GM12878 (cell line): Measurements from ENCODE around the gene PROSER3. TPM values are rescaled to one million over a fixed set of nuclear protein-coding genes. Genes with fewer than 3 reads are reported as not detected.

Experiments used
- ATAC-seq: fragments of 200-7000 bp; cut with Tn5 transposase; 3 replicates; pipeline ENCODE4 v1.9.1; 2020; ENCODE audit warnings: mild to moderate bottlenecking, moderate library complexity
- BruUV-seq: library from RNA; stranded (reverse); fragments of 400-500 nt; replicated peaks from 2 replicates; lab custom pipeline; 2021; lab: Mats Ljungman, UMichigan
- CTCF ChIA-PET: fragments of 300-600 bp; sonication (Branson Sonifier 250); formaldehyde crosslinking; extraction: SDS; loops from one replicate; lab custom pipeline; 2021; ENCODE audit warnings: inconsistent platforms; lab: Yijun Ruan, JAX
- POLR2A ChIA-PET: fragments of 350-600 bp; formaldehyde crosslinking; extraction: SDS; loops from one replicate; lab custom pipeline; 2021; ENCODE audit warnings: inconsistent platforms; lab: Charles Lee
- RAD21 ChIA-PET: fragments of 300-600 bp; sonication (Branson Sonifier 250); formaldehyde crosslinking; loops from one replicate; lab custom pipeline; 2023; ENCODE audit warnings: antibody characterized with exemption; ENCODE audit not compliant: unreplicated experiment; lab: Charles Lee
- SMC1A ChIA-PET: fragments of 300-600 bp; sonication (Branson Sonifier 250); formaldehyde crosslinking; loops from one replicate; lab custom pipeline; 2023; ENCODE audit not compliant: unreplicated experiment, uncharacterized antibody; lab: Charles Lee
- DNase-seq: peaks from one replicate; pipeline ENCODE4 v3.0.0-alpha.2; 2011; ENCODE audit warnings: low read depth, low spot score
- FAIRE-seq: peaks from 3 replicates; lab custom pipeline; 2011; peaks lifted over from hg19 to GRCh38; lab: Jason Lieb, UNC
- H2AFZ ChIP-seq: 2 replicates; pipeline ENCODE4 v1.6.0; 2011; ENCODE audit warnings: low read depth, low read length, control low read depth; ENCODE audit not compliant: control insufficient read depth
- H3K27ac ChIP-seq: 2 replicates; pipeline ENCODE4 v1.5.1; 2011; ENCODE audit warnings: control low read depth; ENCODE audit not compliant: control insufficient read depth, insufficient read depth
- H3K27me3 ChIP-seq, 2 experiments: replicated peaks in 1 of 2; 2 replicates each; pipeline versions ENCODE4 v1.6.0 to v1.6.1; 2011; ENCODE audit warnings: low read length in 1 of 2; ENCODE audit not compliant: control insufficient read depth in 2 of 2, insufficient read depth in 2 of 2
- H3K36me3 ChIP-seq, 2 experiments: 2 replicates each; pipeline ENCODE4 v1.5.1; 2011; ENCODE audit warnings: low read length in 1 of 2; ENCODE audit not compliant: control insufficient read depth in 2 of 2, insufficient read depth in 2 of 2
- H3K4me1 ChIP-seq: 2 replicates; pipeline ENCODE4 v1.6.1; 2011; ENCODE audit warnings: mild to moderate bottlenecking, low read length, moderate library complexity, mixed read lengths; ENCODE audit not compliant: control insufficient read depth, insufficient read depth
- H3K4me2 ChIP-seq: 2 replicates; pipeline ENCODE4 v1.6.0; 2011; ENCODE audit warnings: control low read depth; ENCODE audit not compliant: control insufficient read depth, insufficient read depth
- H3K4me3 ChIP-seq: fragments of 200-600 bp; sonication (generic); 2 replicates; pipeline ENCODE4 v1.5.1; 2016
- H3K79me2 ChIP-seq: 2 replicates; pipeline ENCODE4 v1.6.0; 2011; ENCODE audit warnings: low read length; ENCODE audit not compliant: control insufficient read depth, insufficient read depth
- H3K9ac ChIP-seq: 2 replicates; pipeline ENCODE4 v1.8.0; 2011; ENCODE audit warnings: low read length, control low read depth, mixed read lengths; ENCODE audit not compliant: control insufficient read depth, insufficient read depth
- H3K9me3 ChIP-seq: replicated peaks from 3 replicates; pipeline ENCODE4 v1.5.1; 2011; ENCODE audit warnings: mild to moderate bottlenecking, low read length; ENCODE audit not compliant: control insufficient read depth, insufficient read depth
- H4K20me1 ChIP-seq: 2 replicates; pipeline ENCODE4 v1.6.0; 2011; ENCODE audit not compliant: control insufficient read depth, insufficient read depth
- BHLHE40 ChIP-seq, 2 experiments: fragments of 450-650 bp in 1 of 2; IDR thresholded peaks; 2 replicates each; pipeline ENCODE4 v1.6.1; 2011 to 2017; ENCODE audit warnings: low read depth in 2 of 2, borderline replicate concordance in 1 of 2, improper control_type of control experiment in 1 of 2, low read length in 1 of 2, mild to moderate bottlenecking in 1 of 2
- CREB1 ChIP-seq: IDR thresholded peaks from 2 replicates; pipeline ENCODE4 v1.6.1; 2012; ENCODE audit warnings: low read depth, mild to moderate bottlenecking, inconsistent platforms
- CREM ChIP-seq: IDR thresholded peaks from 2 replicates; pipeline ENCODE4 v1.6.1; 2014; ENCODE audit warnings: antibody characterized with exemption, low read depth
- EED ChIP-seq: sonication (generic); IDR thresholded peaks from 2 replicates; pipeline ENCODE4 v1.6.1; 2016; ENCODE audit warnings: antibody characterized with exemption, low read depth
- IKZF2 ChIP-seq, 2 experiments: fragments of 450-650 bp; IDR thresholded peaks; 2 replicates each; pipeline ENCODE4 v1.6.1; 2017; ENCODE audit warnings: mild to moderate bottlenecking in 2 of 2, moderate library complexity in 2 of 2
- KLF5 ChIP-seq: fragments of 450-650 bp; IDR thresholded peaks from 2 replicates; pipeline ENCODE4 v1.6.1; 2014; ENCODE audit warnings: mild to moderate bottlenecking; ENCODE audit not compliant: partially characterized antibody
- SPI1 ChIP-seq: IDR thresholded peaks from 2 replicates; pipeline ENCODE4 v1.6.1; 2011; ENCODE audit warnings: low read depth, mild to moderate bottlenecking, low read length, moderate library complexity, borderline replicate concordance; ENCODE audit not compliant: insufficient read depth
- WRNIP1 ChIP-seq: IDR thresholded peaks from 2 replicates; pipeline ENCODE4 v1.6.1; 2011; ENCODE audit warnings: low read depth, low read length, improper control_type of control experiment, borderline replicate concordance
- YY1 ChIP-seq: IDR thresholded peaks from 2 replicates; pipeline ENCODE4 v1.6.1; 2011; ENCODE audit warnings: low read depth, mild to moderate bottlenecking, low read length
- ZNF384 ChIP-seq: IDR thresholded peaks from 2 replicates; pipeline ENCODE4 v1.6.1; 2012; ENCODE audit warnings: low read depth, mild to moderate bottlenecking, low read length, improper control_type of control experiment, borderline replicate concordance
- ZZZ3 ChIP-seq: IDR thresholded peaks from 2 replicates; pipeline ENCODE4 v1.6.1; 2011; ENCODE audit warnings: low read depth; ENCODE audit not compliant: control insufficient read depth, insufficient read length
- WGBS: methylation state at CpG from one replicate; pipeline ENCODE4 v1.1.6; 2016; ENCODE audit warnings: low lambda C conversion rate; ENCODE audit not compliant: insufficient replicate concordance, insufficient coverage; ENCODE audit errors: missing lambda C conversion rate; 5-methylcytosine and 5-hydroxymethylcytosine counted together
- in situ Hi-C: fragments of 300-500 bp; cut with MboI; formaldehyde crosslinking; loops from 9 replicates; pipeline ENCODE4 v1.14.3; 2018; ENCODE audit warnings: mixed read lengths
- intact Hi-C: fragments of 100-400 bp; cut with micrococcal nuclease; formaldehyde crosslinking; loops from one replicate; pipeline ENCODE4 v1.14.2; 2022; ENCODE audit not compliant: unreplicated experiment
- polyA plus RNA-seq, 11 experiments: library from polyadenylated mRNA; depleted of rRNA in 4 of 11; unstranded in 6 of 11; stranded (reverse) in 5 of 11; fragments of >200 nt; fragmentation: Nextera tagmentation in 4 of 11; fragmentation: Illumina TruSeq in 1 of 11; extraction: Ambion mirVana in 4 of 11; extraction: Trizol in 1 of 11; gene quantifications; 1 replicate in 1 of 11; 2 replicates in 10 of 11; pipeline versions ENCODE4 v1.2.1 to v1.2.3, GENCODE V29; 2011 to 2016; ENCODE audit warnings: inconsistent platforms in 2 of 11, missing spikeins in 2 of 11, low read depth in 1 of 11
- total RNA-seq, 4 experiments: library from RNA; depleted of rRNA in 3 of 4; stranded (reverse); fragments of >200 nt in 3 of 4; fragmentation: Illumina TruSeq in 1 of 4; extraction: Trizol in 1 of 4; gene quantifications; 2 replicates each; pipeline versions ENCODE4 v1.2.1 to v1.2.3, GENCODE V29; 2013 to 2021
- TF ChIP-seq, protein P1 (sequence below): IDR thresholded peaks from 2 replicates; pipeline ENCODE4 v1.6.1; 2012; ENCODE audit warnings: low read depth, low read length, improper control_type of control experiment
- TF ChIP-seq, protein P2 (sequence below): IDR thresholded peaks from 2 replicates; pipeline ENCODE4 v1.6.1; 2012; ENCODE audit warnings: mild to moderate bottlenecking, low read depth, low read length

The PROSER3 gene
- total and polyA plus RNA-seq, 10 of the 15 experiments (the other 5 are each of a cell fraction or from before 2014, with no cell fraction given), result 0.85 to 25.1 (median 9.6) TPM

DNA sequence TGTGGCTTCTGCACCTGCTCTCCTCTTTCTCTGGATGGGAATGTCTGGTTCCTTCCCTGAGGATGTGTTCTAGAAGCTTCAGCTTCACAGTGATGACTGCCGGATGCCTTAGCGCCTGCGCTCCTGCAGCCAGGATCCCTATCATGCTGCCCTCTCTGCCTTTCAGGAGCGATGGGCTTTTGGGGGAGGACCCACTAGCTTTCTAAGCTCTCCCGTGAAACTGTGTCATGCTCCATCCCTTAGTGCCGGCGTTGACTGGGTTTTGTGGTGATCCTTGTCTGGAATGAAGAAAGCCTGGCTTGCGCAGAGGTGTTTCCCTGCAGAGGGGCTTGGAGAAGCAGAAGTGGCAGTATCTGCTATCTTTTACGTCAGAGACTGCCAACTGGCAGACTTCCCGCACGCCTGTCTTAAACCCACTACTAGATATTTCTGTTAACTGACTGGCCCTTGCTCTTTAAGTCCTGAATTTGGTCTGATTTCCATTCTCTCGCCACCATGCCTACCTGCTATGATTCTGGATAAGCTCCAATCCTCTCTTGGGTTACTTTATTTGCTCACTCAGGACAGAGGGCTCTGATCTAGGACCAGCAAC is 44.0 kb upstream of the PROSER3 start:
- in situ Hi-C loops (no loop called here), intact Hi-C loops (loop anchor here (5.0 kb wide), 1 partner anchor 188 kb away; the partner anchor contains the start of genes HCST and NFKBID)
- H4K20me1 ChIP-seq, result no peaks in the 10 kb centered on the region
- POLR2A ChIA-PET, result interaction anchor here (0.5 to 12.1 kb wide), 9 partner anchors 15 to 489 kb away, joined by 3 to 516 read pairs (median 5); partner anchors contain the start of genes IGFLR1, LIN37, NFKBID and PSENEN
- CTCF ChIA-PET, result interaction anchor here (0.8 to 7.3 kb wide), 10 partner anchors 12 to 205 kb away, joined by 3 to 271 read pairs (median 6); partner anchors contain the start of genes IGFLR1, PSENEN and U2AF1L4
- no peaks in the 10 kb centered on the region for H3K9me3 ChIP-seq
- no peak for ATAC-seq
- H2AFZ ChIP-seq, result no peak overlapping the region
- H3K4me2 ChIP-seq, result peak overlapping the region; percentile 99
- RAD21 ChIA-PET, result interaction anchor here (0.7 to 6.3 kb wide), 9 partner anchors 15 to 217 kb away, joined by 3 to 430 read pairs (median 9); partner anchors contain the start of genes COX6B1, IGFLR1, LIN37 and ZBTB32
- peak overlapping the region; percentile 77 for H3K9ac ChIP-seq
- H3K79me2 ChIP-seq, result peaks cover 58% of the 10 kb centered on the region
- H3K4me3 ChIP-seq, result peak overlapping the region; percentile 82
- H3K4me1 ChIP-seq, result peaks cover 45% of the 10 kb centered on the region
- no peaks in the 10 kb centered on the region for H3K27me3 ChIP-seq
- SMC1A ChIA-PET, result interaction anchor here (0.7 to 6.3 kb wide), 8 partner anchors 16 to 337 kb away, joined by 3 to 375 read pairs (median 4); partner anchors contain the start of genes PSENEN, U2AF1L4 and ZBTB32
- BruUV-seq, result TSS peak; percentile 35
- H3K36me3 ChIP-seq, result no peaks in the 10 kb centered on the region; a peak in 1 of 4 replicates
- no peak for FAIRE-seq
- WGBS, result under 1% methylated on average over 12 of the region's 12 CpGs
- TF ChIP-seq ZZZ3, result no peak
- no peak for TF ChIP-seq YY1
- 0 out of 2 replicates have a peak, but pooled peaks have one; percentile 13 for TF ChIP-seq WRNIP1
- TF ChIP-seq SPI1, result peak; percentile 54; the same call in 1 of the 2 replicates
- TF ChIP-seq, protein P1, sequence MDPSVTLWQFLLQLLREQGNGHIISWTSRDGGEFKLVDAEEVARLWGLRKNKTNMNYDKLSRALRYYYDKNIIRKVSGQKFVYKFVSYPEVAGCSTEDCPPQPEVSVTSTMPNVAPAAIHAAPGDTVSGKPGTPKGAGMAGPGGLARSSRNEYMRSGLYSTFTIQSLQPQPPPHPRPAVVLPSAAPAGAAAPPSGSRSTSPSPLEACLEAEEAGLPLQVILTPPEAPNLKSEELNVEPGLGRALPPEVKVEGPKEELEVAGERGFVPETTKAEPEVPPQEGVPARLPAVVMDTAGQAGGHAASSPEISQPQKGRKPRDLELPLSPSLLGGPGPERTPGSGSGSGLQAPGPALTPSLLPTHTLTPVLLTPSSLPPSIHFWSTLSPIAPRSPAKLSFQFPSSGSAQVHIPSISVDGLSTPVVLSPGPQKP, result no peak
- peak; percentile 17; the same call in 1 of the 2 replicates for TF ChIP-seq EED
- peak; percentile 30; the same call in 1 of the 2 replicates for TF ChIP-seq CREM
- 0 out of 2 replicates have a peak, but pooled peaks have one; percentile 41 for TF ChIP-seq CREB1
- peak in 1 of 2 experiments; percentile 8; a peak in 1 of 4 replicates for TF ChIP-seq IKZF2 (IDR thresholded peaks at IDR 0.05)
- no peak for TF ChIP-seq KLF5
- TF ChIP-seq BHLHE40 (IDR thresholded peaks at IDR 0.05; ENCODE audit: borderline replicate concordance in 1 of 2, low read depth in 2 of 2, low read length in 1 of 2), result no peak
- TF ChIP-seq, protein P2, sequence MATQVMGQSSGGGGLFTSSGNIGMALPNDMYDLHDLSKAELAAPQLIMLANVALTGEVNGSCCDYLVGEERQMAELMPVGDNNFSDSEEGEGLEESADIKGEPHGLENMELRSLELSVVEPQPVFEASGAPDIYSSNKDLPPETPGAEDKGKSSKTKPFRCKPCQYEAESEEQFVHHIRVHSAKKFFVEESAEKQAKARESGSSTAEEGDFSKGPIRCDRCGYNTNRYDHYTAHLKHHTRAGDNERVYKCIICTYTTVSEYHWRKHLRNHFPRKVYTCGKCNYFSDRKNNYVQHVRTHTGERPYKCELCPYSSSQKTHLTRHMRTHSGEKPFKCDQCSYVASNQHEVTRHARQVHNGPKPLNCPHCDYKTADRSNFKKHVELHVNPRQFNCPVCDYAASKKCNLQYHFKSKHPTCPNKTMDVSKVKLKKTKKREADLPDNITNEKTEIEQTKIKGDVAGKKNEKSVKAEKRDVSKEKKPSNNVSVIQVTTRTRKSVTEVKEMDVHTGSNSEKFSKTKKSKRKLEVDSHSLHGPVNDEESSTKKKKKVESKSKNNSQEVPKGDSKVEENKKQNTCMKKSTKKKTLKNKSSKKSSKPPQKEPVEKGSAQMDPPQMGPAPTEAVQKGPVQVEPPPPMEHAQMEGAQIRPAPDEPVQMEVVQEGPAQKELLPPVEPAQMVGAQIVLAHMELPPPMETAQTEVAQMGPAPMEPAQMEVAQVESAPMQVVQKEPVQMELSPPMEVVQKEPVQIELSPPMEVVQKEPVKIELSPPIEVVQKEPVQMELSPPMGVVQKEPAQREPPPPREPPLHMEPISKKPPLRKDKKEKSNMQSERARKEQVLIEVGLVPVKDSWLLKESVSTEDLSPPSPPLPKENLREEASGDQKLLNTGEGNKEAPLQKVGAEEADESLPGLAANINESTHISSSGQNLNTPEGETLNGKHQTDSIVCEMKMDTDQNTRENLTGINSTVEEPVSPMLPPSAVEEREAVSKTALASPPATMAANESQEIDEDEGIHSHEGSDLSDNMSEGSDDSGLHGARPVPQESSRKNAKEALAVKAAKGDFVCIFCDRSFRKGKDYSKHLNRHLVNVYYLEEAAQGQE, result no peak
- TF ChIP-seq ZNF384, result no peak
- peak overlapping the region; percentile 95 for H3K27ac ChIP-seq
- no peak for DNase-seq
